Bronchial epithelial cell (primary cell): ENCODE data around the gene SERPINA9. TPM values are rescaled to one million over a fixed set of nuclear protein-coding genes. Genes with fewer than 3 reads are reported as not detected.

Experiments used
- DNase-seq: peaks from one replicate; pipeline ENCODE4 v3.0.0-alpha.2; 2010; ENCODE audit warnings: low read depth
- FAIRE-seq: peaks from 2 replicates; lab custom pipeline; 2011; peaks lifted over from hg19 to GRCh38; lab: Jason Lieb, UNC
- H3K27me3 ChIP-seq: 2 replicates; pipeline ENCODE4 v1.5.1; 2011; ENCODE audit warnings: low read length; ENCODE audit not compliant: control insufficient read depth, insufficient read depth
- H3K36me3 ChIP-seq: 2 replicates; pipeline ENCODE4 v1.5.1; 2011; ENCODE audit warnings: low read length; ENCODE audit not compliant: control insufficient read depth, insufficient read depth
- H3K4me3 ChIP-seq: 2 replicates; pipeline ENCODE4 v1.5.1; 2011; ENCODE audit warnings: mild to moderate bottlenecking, low read depth, low read length, control low read depth
- CTCF ChIP-seq: IDR thresholded peaks from 2 replicates; pipeline ENCODE4 v1.5.1; 2011; ENCODE audit warnings: mild to moderate bottlenecking, moderate library complexity, low read length, control low read depth, inconsistent platforms; ENCODE audit not compliant: insufficient read depth, severe bottlenecking
- total RNA-seq: library from RNA; depleted of rRNA; stranded (reverse); fragments of >200 nt; gene quantifications from 2 replicates; pipeline ENCODE4 v1.2.1, GENCODE V29; 2014

SERPINA9 gene
- total RNA-seq: not detected in 2 replicates

- Histone ChIP-seq H3K36me3 (no peaks in the 10 kb centered on the region), H3K4me3 (no peak within 1 kb of the TSS), H3K27me3 (no peaks in the 10 kb centered on the region)
- TF ChIP-seq CTCF: no peak
- FAIRE-seq (no peak), DNase-seq (no peak)
These were observed at the start of gene SERPINA9 for GRCh38 chr14:94476023-94476422. Gene SERPINA9 (minus strand): TSS chr14:94476197. CDS start chr14:94469840, 6,357 bp downstream.

GRCh38 chr14:94524093-94524492 lies 48.1 kb upstream of the SERPINA9 start:
- no peak overlapping the region for H3K4me3 ChIP-seq
- H3K36me3 ChIP-seq: no peaks in the 10 kb centered on the region
- FAIRE-seq: no peak
- TF ChIP-seq CTCF: no peak
- H3K27me3 ChIP-seq: no peaks in the 10 kb centered on the region
- no peak for DNase-seq

GRCh38 chr14:94523265-94523664 lies 47.3 kb upstream of the SERPINA9 start:
- Histone ChIP-seq H3K4me3 (no peak overlapping the region), H3K36me3 (no peaks in the 10 kb centered on the region), H3K27me3 (no peaks in the 10 kb centered on the region)
- FAIRE-seq: peak; percentile 93
- TF ChIP-seq CTCF: no peak
- DNase-seq: no peak

- no peaks in the 10 kb centered on the region for H3K36me3 ChIP-seq
- FAIRE-seq (no peak), DNase-seq (no peak)
- H3K4me3 ChIP-seq: no peak overlapping the region
- no peaks in the 10 kb centered on the region for H3K27me3 ChIP-seq
- TF ChIP-seq CTCF: no peak
These were observed 46.2 kb upstream of the SERPINA9 start for GRCh38 chr14:94522115-94522724.

GRCh38 chr14:94521375-94522114 lies 45.5 kb upstream of the SERPINA9 start:
- TF ChIP-seq CTCF: no peak
- H3K4me3 ChIP-seq: no peak overlapping the region
- FAIRE-seq: no peak
- no peaks in the 10 kb centered on the region for H3K36me3 ChIP-seq
- no peak for DNase-seq
- H3K27me3 ChIP-seq: no peaks in the 10 kb centered on the region
